Fibroblast of skin of left quadriceps (primary cell): ENCODE data around the gene KLHL34.
A peak's percentile ranks its signal among the peaks of the same experiment; 100 is the strongest.

Source experiments
- DNase-seq, 2 experiments: peaks; one replicate each; pipeline ENCODE4 v3.0.0-alpha.2; 2013; ENCODE audit warnings: low read depth in 2 of 2

Gene KLHL34

GRCh38 chrX:21658152-21658737, at the start of gene KLHL34:
TSS of gene KLHL34 (minus strand) at chrX:21658330. CDS start at chrX:21657788, 542 bp downstream.
- DNase-seq, result no peak

GRCh38 chrX:21705225-21705624, 47.1 kb upstream of the KLHL34 start:
- DNase-seq, result no peak

GRCh38 chrX:21702725-21703124, 44.6 kb upstream of the KLHL34 start:
- DNase-seq, result no peak

- DNase-seq, result no peak
Measured at GRCh38 chrX:21700967-21701366, 42.8 kb upstream of the KLHL34 start.

- no peak for DNase-seq
Measured at GRCh38 chrX:21700275-21700674, 42.1 kb upstream of the KLHL34 start.

- no peak for DNase-seq
Measured at GRCh38 chrX:21699136-21699535, 41.0 kb upstream of the KLHL34 start.

- DNase-seq, result no peak
Measured at GRCh38 chrX:21698272-21698671, 40.1 kb upstream of the KLHL34 start.

- DNase-seq, result no peak
Measured at GRCh38 chrX:21691512-21692018, 33.4 kb upstream of the KLHL34 start.

- DNase-seq, result peak; percentile 65 to 66
Measured at GRCh38 chrX:21683941-21684340, 25.8 kb upstream of the KLHL34 start.

- DNase-seq, result no peak
Measured at GRCh38 chrX:21678048-21678612, 20.0 kb upstream of the KLHL34 start.

GRCh38 chrX:21675931-21676330, 17.8 kb upstream of the KLHL34 start:
- DNase-seq, result no peak

GRCh38 chrX:21674430-21675186, 16.5 kb upstream of the KLHL34 start:
- no peak for DNase-seq

GRCh38 chrX:21666679-21667078, 8.5 kb upstream of the KLHL34 start:
- no peak for DNase-seq

GRCh38 chrX:21666252-21666651, 8.1 kb upstream of the KLHL34 start:
- DNase-seq, result no peak

GRCh38 chrX:21662761-21663160, 4.6 kb upstream of the KLHL34 start:
- DNase-seq, result no peak

- DNase-seq, result no peak
Measured at GRCh38 chrX:21661316-21661715, 3.2 kb upstream of the KLHL34 start.

GRCh38 chrX:21660156-21660555, 2.0 kb upstream of the KLHL34 start:
- DNase-seq, result no peak

- no peak for DNase-seq
Measured at GRCh38 chrX:21659320-21659719, 1.2 kb upstream of the KLHL34 start.

GRCh38 chrX:21658746-21659145, 616 bp upstream of the KLHL34 start:
- DNase-seq, result no peak

GRCh38 chrX:21657318-21658151, 595 bp downstream of the KLHL34 start:
- no peak for DNase-seq

GRCh38 chrX:21656587-21657317, 1.4 kb downstream of the KLHL34 start:
- no peak for DNase-seq
